HUES6 (cell line): Measurements from ENCODE around the gene TSPAN18.
A peak's percentile ranks its signal among the peaks of the same experiment; 100 is the strongest.

ENCODE experiments used
- H3K27ac ChIP-seq: 2 replicates; pipeline ENCODE4 v1.7.0; 2013; ENCODE audit warnings: low read depth, mild to moderate bottlenecking, low read length, inconsistent platforms
- H3K27me3 ChIP-seq: 2 replicates; pipeline ENCODE4 v1.6.1; 2013; ENCODE audit warnings: low read length; ENCODE audit not compliant: control insufficient read depth, insufficient read depth
- H3K36me3 ChIP-seq: 2 replicates; pipeline ENCODE4 v1.6.1; 2013; ENCODE audit warnings: low read length; ENCODE audit not compliant: control insufficient read depth, insufficient read depth
- H3K4me1 ChIP-seq: 2 replicates; pipeline ENCODE4 v1.6.1; 2013; ENCODE audit warnings: low read length; ENCODE audit not compliant: control insufficient read depth, insufficient read depth
- H3K4me3 ChIP-seq: 2 replicates; pipeline ENCODE4 v1.5.1; 2013; ENCODE audit warnings: low read depth, low read length
- H3K9ac ChIP-seq: one replicate; pipeline ENCODE4 v1.6.1; 2013; ENCODE audit warnings: mild to moderate bottlenecking, low read length
- H3K9me3 ChIP-seq: 2 replicates; pipeline ENCODE4 v1.6.1; 2013; ENCODE audit warnings: low read depth, low read length; ENCODE audit not compliant: control insufficient read depth, insufficient read depth

Gene TSPAN18

DNA sequence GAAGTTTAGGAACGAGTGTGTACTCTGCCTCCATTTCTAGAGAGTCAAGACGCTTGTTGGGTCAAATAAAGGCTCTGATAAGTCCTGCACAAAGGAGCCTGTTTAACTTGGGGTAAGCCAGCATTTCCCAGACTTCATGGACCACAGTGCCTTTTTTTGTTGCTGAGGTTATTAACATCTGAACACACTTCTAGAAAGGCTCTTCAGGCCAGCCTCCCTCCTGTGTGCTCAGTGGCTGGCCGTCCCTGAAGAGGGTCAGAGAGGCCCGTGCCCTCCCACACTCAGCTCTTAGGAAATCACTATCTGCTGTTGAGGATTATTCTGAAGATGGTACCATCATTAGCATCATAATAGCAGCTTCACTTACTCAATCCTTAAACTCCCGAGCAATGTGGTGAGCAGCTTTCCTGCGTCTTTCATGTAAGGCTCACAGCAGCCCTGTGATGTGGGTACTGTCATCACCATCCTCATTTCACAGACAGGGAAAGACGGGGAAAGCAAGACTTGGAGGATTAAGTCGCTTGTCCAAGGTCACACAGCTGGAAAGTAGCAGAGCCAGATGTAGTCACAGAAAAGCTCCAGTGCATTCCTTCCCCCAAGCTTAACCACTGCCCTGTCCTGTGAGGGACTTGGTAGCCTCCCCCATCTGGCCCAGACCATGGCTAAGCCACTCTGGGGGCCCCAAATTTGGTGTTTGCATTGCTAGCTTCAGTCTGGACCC is 71.3 kb downstream of the TSPAN18 start:
- Histone ChIP-seq H3K27ac (peak overlapping the region; percentile 76; the same call in 1 of the 2 replicates), H3K4me3 (no peak overlapping the region), H3K36me3 (no peaks in the 10 kb centered on the region), H3K9ac (no peak overlapping the region), H3K4me1 (peaks cover 52% of the 10 kb centered on the region), H3K27me3 (no peaks in the 10 kb centered on the region), H3K9me3 (no peaks in the 10 kb centered on the region)

DNA sequence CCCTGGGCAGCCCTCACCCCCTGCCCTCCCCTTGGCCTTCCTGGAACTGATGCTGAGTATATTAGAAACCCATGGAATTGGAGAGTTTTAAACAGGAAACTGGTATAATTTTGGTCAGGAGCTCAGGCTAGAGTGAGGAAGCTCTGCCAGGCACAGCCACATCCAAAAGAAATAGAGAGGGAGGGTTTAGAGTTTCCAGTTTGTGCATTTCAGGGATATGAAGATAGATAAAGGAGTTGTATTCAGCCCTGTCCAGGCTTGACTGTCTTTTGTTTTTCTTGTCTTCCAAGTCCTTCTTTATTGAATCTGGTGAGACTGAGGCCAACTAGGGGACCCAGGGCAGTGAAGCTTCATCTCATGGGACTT is 71.8 kb downstream of the TSPAN18 start:
- no peak overlapping the region for H3K4me3 ChIP-seq
- H3K9ac ChIP-seq = peak overlapping the region; percentile 39
- H3K27me3 ChIP-seq = no peaks in the 10 kb centered on the region
- H3K4me1 ChIP-seq = peaks cover 55% of the 10 kb centered on the region
- H3K9me3 ChIP-seq = no peaks in the 10 kb centered on the region
- peak overlapping the region; percentile 76; the same call in 1 of the 2 replicates for H3K27ac ChIP-seq
- no peaks in the 10 kb centered on the region for H3K36me3 ChIP-seq

DNA sequence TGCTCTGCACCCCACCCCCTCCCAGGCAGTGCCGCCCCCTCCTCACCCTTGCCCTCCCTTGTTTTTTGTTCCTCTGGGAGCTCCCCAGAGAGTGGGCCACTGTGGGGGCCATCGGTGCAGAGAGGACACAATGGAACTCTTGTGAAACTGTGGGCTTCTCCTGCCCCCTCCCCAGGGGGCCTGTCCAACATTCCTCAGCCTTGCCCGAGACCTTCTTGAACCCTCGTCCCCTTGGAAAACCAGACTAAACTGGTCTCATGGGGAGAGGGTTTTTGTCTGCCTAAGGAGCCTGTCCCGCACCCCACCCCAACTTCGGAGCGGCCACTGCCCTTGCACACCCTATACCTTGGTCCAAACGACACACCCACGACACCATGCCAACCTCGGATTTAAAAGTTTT is 72.2 kb downstream of the TSPAN18 start:
- Histone ChIP-seq H3K27me3 (no peaks in the 10 kb centered on the region), H3K4me3 (no peak overlapping the region), H3K36me3 (no peaks in the 10 kb centered on the region), H3K9ac (no peak overlapping the region), H3K27ac (no peak overlapping the region), H3K9me3 (no peaks in the 10 kb centered on the region), H3K4me1 (peaks cover 55% of the 10 kb centered on the region)

DNA sequence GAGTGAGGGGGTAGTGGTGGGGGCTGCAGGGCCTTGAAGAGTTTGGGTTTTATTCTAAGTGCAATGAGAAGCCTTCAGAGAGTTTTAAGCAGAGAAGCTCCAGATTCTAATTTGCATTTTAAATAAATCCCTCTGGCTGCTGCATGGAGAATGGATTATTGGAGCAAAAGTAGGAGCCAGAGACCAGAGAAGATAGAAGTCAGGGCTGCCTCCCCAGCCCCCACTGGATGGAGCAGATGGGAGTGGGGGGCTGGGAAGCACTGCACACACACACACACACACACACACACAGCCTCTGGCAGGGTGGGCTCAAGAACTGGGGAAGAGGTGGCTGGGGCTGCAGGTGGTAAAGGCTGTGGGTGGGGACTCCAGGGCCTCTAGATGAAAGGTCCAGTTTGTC is 75.6 kb downstream of the TSPAN18 start:
- H3K4me3 ChIP-seq = no peak overlapping the region
- H3K36me3 ChIP-seq = no peaks in the 10 kb centered on the region
- H3K9ac ChIP-seq = no peak overlapping the region
- H3K9me3 ChIP-seq = no peaks in the 10 kb centered on the region
- peaks cover 60% of the 10 kb centered on the region for H3K4me1 ChIP-seq
- H3K27ac ChIP-seq = no peak overlapping the region
- no peaks in the 10 kb centered on the region for H3K27me3 ChIP-seq

DNA sequence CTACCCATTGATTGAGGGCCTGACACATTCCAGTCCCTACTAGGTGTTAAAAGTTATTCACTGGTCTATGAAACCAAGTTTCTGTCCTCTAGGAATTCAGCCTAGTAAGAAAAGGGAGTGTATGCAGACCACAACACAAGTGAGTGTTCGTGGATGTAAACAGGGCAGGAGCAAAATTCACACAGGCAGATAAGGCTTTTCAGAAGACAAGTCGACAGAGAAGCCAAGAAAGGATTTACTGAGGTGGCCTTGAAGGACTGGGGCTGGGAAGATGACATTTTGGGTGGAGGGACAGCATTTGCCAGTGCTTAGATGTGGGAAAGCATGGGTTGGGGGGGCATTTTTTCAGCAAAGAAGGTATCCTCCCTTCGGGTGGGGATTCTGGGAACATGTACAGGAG is 76.2 kb downstream of the TSPAN18 start:
- H3K27me3 ChIP-seq = no peaks in the 10 kb centered on the region
- H3K27ac ChIP-seq = no peak overlapping the region
- no peaks in the 10 kb centered on the region for H3K9me3 ChIP-seq
- peaks cover 54% of the 10 kb centered on the region for H3K4me1 ChIP-seq
- no peak overlapping the region for H3K4me3 ChIP-seq
- no peaks in the 10 kb centered on the region for H3K36me3 ChIP-seq
- H3K9ac ChIP-seq = no peak overlapping the region

DNA sequence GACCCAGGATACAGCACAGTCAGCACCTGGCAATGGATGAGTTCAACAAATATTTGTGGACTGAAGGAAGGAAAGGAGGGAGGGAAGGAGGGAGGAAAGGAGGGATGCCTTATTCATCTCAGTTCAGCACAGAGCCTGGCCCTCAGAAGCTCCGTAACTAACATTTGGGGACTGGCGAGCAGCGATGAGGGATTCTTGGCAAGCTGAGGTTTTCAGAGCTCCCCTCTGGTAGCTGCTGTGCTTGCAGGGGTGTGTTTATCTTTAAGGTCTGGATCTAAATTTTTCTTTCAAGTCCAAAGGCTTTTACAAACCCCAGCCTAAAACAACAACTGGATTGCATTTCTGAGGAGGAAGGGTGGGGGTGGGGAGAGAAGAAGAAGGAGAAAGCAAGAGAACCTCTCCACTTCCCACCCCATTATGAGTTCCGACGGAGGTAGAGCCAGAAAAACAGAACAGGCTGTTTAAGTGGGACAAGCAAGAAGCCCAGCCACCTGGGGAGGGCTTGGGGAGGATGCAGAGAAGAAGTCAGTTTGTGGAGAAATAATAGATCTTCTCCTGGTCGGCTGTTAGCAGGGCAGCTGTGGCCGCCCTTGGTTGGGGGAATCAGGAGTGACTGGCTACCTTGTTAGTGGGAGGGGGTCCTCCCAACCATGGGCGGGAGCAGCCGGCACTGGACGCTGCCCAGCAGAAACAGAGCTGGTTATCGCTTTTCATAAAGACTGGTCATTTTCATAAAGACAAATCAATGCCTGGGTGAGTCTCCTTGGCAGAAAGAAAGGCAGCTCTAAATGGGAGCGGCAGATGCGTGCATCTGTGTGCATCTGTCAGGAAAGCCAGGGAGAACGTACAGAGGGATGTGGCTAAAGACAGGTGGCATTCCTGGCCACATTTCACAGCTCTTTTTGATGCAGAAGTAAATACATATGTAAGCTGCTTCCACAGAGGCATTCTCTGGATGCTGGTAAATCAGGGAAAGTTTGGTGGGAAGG is 78.0 kb downstream of the TSPAN18 start:
- Histone ChIP-seq H3K27me3 (no peaks in the 10 kb centered on the region), H3K36me3 (no peaks in the 10 kb centered on the region), H3K4me3 (no peak overlapping the region), H3K4me1 (peaks cover 39% of the 10 kb centered on the region), H3K9me3 (no peaks in the 10 kb centered on the region), H3K27ac (no peak overlapping the region), H3K9ac (peak overlapping the region; percentile 3)

DNA sequence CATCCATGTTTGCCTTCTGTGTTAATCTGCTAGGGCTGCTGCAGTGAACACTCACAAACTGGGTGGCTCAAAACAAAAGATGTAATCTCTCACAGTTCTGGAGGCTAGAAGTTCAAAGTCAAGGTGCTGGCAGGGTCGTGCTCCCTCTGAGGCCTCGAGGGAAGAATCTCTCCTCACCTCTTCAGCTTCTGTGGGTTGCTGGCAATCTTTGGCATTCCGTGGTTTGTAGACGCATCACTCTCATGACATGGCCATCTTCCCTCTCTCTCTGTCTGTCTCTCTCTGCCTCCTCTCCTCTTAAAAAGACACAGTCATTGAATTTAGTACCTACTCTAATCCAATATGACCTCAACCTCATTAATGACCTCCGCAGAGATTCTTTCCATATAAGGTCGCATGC is 78.8 kb downstream of the TSPAN18 start:
- Histone ChIP-seq H3K9ac (no peak overlapping the region), H3K36me3 (no peaks in the 10 kb centered on the region), H3K27me3 (no peaks in the 10 kb centered on the region), H3K9me3 (no peaks in the 10 kb centered on the region), H3K4me1 (peaks cover 35% of the 10 kb centered on the region), H3K27ac (no peak overlapping the region), H3K4me3 (no peak overlapping the region)

DNA sequence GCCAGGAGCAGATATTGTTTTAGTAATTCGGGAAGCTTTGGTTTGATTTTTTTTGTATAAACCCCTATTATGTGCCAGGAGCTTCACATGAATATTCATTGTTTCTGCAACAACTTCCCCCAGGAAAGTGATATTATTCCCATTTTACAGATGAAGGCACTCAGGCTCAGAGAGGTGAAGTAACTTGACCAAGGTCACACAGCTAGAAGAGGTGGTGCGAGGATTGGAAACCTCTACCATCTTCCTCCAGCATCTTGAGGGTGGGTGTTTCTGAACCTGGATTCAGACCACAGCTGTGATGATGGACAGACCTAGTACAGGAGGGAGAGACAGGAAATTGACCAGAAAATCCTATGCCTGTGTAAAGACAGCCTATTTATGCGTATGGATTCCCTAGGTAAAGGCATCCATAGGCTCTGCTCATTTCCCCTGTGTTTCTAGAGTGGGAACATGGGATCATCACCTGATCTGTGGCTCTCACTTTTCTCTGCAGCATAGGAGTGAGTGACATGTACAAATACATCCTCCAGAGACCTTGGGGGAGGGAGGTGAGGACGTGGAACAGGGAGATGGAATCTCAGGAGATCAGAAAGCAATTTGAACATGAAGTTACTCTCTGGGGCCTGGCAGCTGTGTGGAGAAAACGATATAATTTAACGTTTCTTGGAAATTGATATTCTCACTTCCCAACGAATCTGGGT is 81.4 kb downstream of the TSPAN18 start:
- H3K9ac ChIP-seq = no peak overlapping the region
- no peaks in the 10 kb centered on the region for H3K27me3 ChIP-seq
- H3K36me3 ChIP-seq = no peaks in the 10 kb centered on the region
- no peaks in the 10 kb centered on the region for H3K9me3 ChIP-seq
- peaks cover 21% of the 10 kb centered on the region for H3K4me1 ChIP-seq
- H3K27ac ChIP-seq = no peak overlapping the region
- H3K4me3 ChIP-seq = no peak overlapping the region

DNA sequence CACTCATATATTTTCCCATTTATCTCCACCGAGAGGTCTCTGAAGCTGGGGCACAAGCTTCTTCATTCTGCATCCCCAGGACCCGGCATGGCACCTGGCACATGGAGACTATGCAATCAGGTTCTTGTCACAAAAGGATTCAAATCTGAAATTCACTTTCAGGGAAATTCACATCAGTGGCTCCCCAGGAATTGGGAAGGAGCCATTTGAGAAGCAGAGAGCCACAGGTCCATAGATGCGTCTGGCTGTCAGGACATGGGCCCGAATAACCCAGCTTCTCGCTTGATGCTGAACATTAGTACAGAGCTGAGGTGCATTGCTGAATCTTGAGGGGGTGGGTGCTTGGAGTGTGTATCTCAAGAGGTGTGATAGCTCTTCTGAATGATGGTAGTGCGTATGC is 82.5 kb downstream of the TSPAN18 start:
- H3K4me3 ChIP-seq = no peak overlapping the region
- H3K36me3 ChIP-seq = no peaks in the 10 kb centered on the region
- H3K4me1 ChIP-seq = peaks cover 21% of the 10 kb centered on the region
- H3K27ac ChIP-seq = no peak overlapping the region
- no peaks in the 10 kb centered on the region for H3K9me3 ChIP-seq
- H3K27me3 ChIP-seq = no peaks in the 10 kb centered on the region
- no peak overlapping the region for H3K9ac ChIP-seq

DNA sequence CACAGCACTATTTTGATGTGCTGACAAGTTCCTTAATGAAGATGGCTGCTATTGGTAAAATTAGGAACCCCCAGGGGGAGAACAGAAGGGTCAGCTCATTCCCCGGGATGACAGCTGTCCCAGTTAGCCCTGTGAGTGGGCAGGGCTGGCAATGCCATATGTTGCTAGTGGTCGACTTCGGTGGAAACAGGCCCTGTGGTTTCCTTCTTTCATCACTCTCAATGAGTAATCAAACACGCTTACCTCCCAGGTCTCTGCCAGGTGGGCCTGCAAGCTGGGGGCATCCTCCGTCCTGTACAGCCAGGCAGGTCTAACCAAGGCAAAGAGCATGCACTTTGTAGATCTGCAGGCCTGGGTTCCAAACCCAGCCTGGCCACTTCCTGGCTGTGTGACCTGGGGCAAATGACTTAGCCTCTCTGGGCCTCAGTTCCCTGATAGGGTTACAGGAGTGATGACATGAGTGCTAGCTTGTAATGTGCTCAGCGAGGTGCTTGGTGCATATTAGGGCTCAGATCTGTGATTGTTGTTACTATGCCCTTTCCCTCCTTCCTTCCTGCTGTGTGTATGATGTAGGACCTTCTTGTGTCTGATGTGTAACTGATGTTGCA is 85.2 kb downstream of the TSPAN18 start:
- Histone ChIP-seq H3K4me1 (peaks cover 6% of the 10 kb centered on the region; the same call in 1 of the 2 replicates), H3K9ac (no peak overlapping the region), H3K27ac (no peak overlapping the region), H3K27me3 (no peaks in the 10 kb centered on the region), H3K36me3 (no peaks in the 10 kb centered on the region), H3K4me3 (no peak overlapping the region), H3K9me3 (no peaks in the 10 kb centered on the region)
